Measurements from ENCODE around the gene PPFIBP2. TPM values are rescaled to one million over a fixed set of nuclear protein-coding genes. Genes with fewer than 3 reads are reported as not detected.

PPFIBP2 gene
- total RNA-seq, 1 donor from 2014 or later = 24.1 TPM

GRCh38 chr11:7621090-7621489 lies 107.3 kb downstream of the PPFIBP2 start:
- no peak overlapping the region for H3K4me3 ChIP-seq
- DNase-seq (no peak), ATAC-seq (no peak)
- peaks cover 55% of the 10 kb centered on the region for H3K36me3 ChIP-seq
- no peaks in the 10 kb centered on the region for H3K4me1 ChIP-seq
- no peak for TF ChIP-seq CTCF (IDR thresholded peaks at IDR 0.05)
- H3K9me3 ChIP-seq = no peaks in the 10 kb centered on the region
- intact Hi-C loops (cut with DNase I) = no loop called here
- H3K27ac ChIP-seq = no peak overlapping the region
- H3K27me3 ChIP-seq (ENCODE audit: low read depth) = no peaks in the 10 kb centered on the region

GRCh38 chr11:7621554-7621953 lies 107.8 kb downstream of the PPFIBP2 start:
- H3K36me3 ChIP-seq = peaks cover 59% of the 10 kb centered on the region
- H3K27ac ChIP-seq = no peak overlapping the region
- ATAC-seq (no peak), DNase-seq (no peak)
- H3K27me3 ChIP-seq (ENCODE audit: low read depth) = no peaks in the 10 kb centered on the region
- H3K4me1 ChIP-seq = no peaks in the 10 kb centered on the region
- no peak overlapping the region for H3K4me3 ChIP-seq
- H3K9me3 ChIP-seq = no peaks in the 10 kb centered on the region
- intact Hi-C loops (cut with DNase I) = no loop called here
- no peak for TF ChIP-seq CTCF (IDR thresholded peaks at IDR 0.05)

- H3K4me3 ChIP-seq = no peak overlapping the region
- TF ChIP-seq CTCF (IDR thresholded peaks at IDR 0.05) = no peak
- peaks cover 57% of the 10 kb centered on the region for H3K36me3 ChIP-seq
- no peaks in the 10 kb centered on the region for H3K4me1 ChIP-seq
- ATAC-seq (no peak), DNase-seq (no peak)
- intact Hi-C loops (cut with DNase I) = no loop called here
- H3K27ac ChIP-seq = no peak overlapping the region
- H3K27me3 ChIP-seq (ENCODE audit: low read depth) = no peaks in the 10 kb centered on the region
- no peaks in the 10 kb centered on the region for H3K9me3 ChIP-seq
Observed at GRCh38 chr11:7622721-7623120, 108.9 kb downstream of the PPFIBP2 start.

GRCh38 chr11:7628660-7629059 lies 114.9 kb downstream of the PPFIBP2 start:
- Histone ChIP-seq H3K4me3 (no peak overlapping the region), H3K27me3 (ENCODE audit: low read depth) (no peaks in the 10 kb centered on the region), H3K36me3 (peaks cover 86% of the 10 kb centered on the region), H3K4me1 (no peaks in the 10 kb centered on the region), H3K9me3 (no peaks in the 10 kb centered on the region), H3K27ac (no peak overlapping the region)
- DNase-seq (no peak), ATAC-seq (no peak)
- no peak for TF ChIP-seq CTCF (IDR thresholded peaks at IDR 0.05)
- intact Hi-C loops (cut with DNase I) = no loop called here

- Histone ChIP-seq H3K4me3 (no peak overlapping the region), H3K27ac (no peak overlapping the region), H3K4me1 (no peaks in the 10 kb centered on the region), H3K9me3 (no peaks in the 10 kb centered on the region), H3K36me3 (peaks cover 86% of the 10 kb centered on the region), H3K27me3 (ENCODE audit: low read depth) (no peaks in the 10 kb centered on the region)
- ATAC-seq (no peak), DNase-seq (no peak)
- intact Hi-C loops (cut with DNase I) = no loop called here
- TF ChIP-seq CTCF (IDR thresholded peaks at IDR 0.05) = no peak
Observed at GRCh38 chr11:7630002-7630401, 116.2 kb downstream of the PPFIBP2 start.

- H3K36me3 ChIP-seq = peaks cover 88% of the 10 kb centered on the region
- no peak for DNase-seq
- no peak for TF ChIP-seq CTCF (IDR thresholded peaks at IDR 0.05)
Observed at GRCh38 chr11:7632211-7632610, 118.4 kb downstream of the PPFIBP2 start.

More at GRCh38 chr11:7632211-7632610, 118.4 kb downstream of the PPFIBP2 start:
- Histone ChIP-seq H3K9me3 (no peaks in the 10 kb centered on the region), H3K4me3 (no peak overlapping the region), H3K27ac (no peak overlapping the region), H3K27me3 (ENCODE audit: low read depth) (no peaks in the 10 kb centered on the region), H3K4me1 (no peaks in the 10 kb centered on the region)
- ATAC-seq = no peak
- intact Hi-C loops (cut with DNase I) = no loop called here
